K562 (cell line): ENCODE results near the gene PABPC3. TPM values are rescaled to one million over a fixed set of nuclear protein-coding genes. Genes with fewer than 3 reads are reported as not detected.

Experiments
- ATAC-seq: fragments of 200-7000 bp; cut with Tn5 transposase; 3 replicates; pipeline ENCODE4 v1.9.1; 2020; ENCODE audit warnings: moderate library complexity
- BruUV-seq: library from RNA; stranded (reverse); fragments of 400-500 nt; replicated peaks from 2 replicates; lab custom pipeline; 2021; lab: Mats Ljungman, UMichigan
- CTCF ChIA-PET: fragments of 300-600 bp; formaldehyde crosslinking; extraction: SDS; loops from one replicate; lab custom pipeline; 2021; ENCODE audit warnings: low intra/inter-chr PET ratio; lab: Yijun Ruan, JAX
- POLR2A ChIA-PET: fragments of 300-600, 350-650 bp; sonication (Branson Sonifier 250); formaldehyde crosslinking; extraction: SDS; loops from one replicate; lab custom pipeline; 2021; ENCODE audit warnings: antibody characterized with exemption, inconsistent platforms; lab: Yijun Ruan, JAX
- DNase-seq, 4 experiments: peaks; one replicate each; pipeline versions ENCODE4 v3.0.0 to v3.0.0-alpha.2; 2011 to 2018; ENCODE audit warnings: low spot score in 3 of 4, mixed read lengths in 3 of 4; ENCODE audit errors: extremely low read depth in 1 of 4
- FAIRE-seq: peaks from 2 replicates; lab custom pipeline; 2011; peaks lifted over from hg19 to GRCh38; lab: Jason Lieb, UNC
- H2AFZ ChIP-seq: 2 replicates; pipeline ENCODE4 v1.6.0; 2011; ENCODE audit warnings: low read depth, low read length, control low read depth, inconsistent platforms
- H3K27ac ChIP-seq: fragments of 200-600 bp; 3 replicates; pipeline ENCODE4 v1.8.0; 2011; ENCODE audit warnings: low read depth, mild to moderate bottlenecking, control low read depth, inconsistent platforms, low read length, moderate library complexity, mixed read lengths; ENCODE audit errors: extremely low read depth
- H3K27me3 ChIP-seq, 2 experiments: fragments of 300-600 bp in 1 of 2; 2 replicates in 1 of 2; 3 replicates in 1 of 2; pipeline versions ENCODE4 v1.6.0 to v1.8.0; 2011; ENCODE audit warnings: inconsistent platforms in 2 of 2, low read length in 2 of 2, mild to moderate bottlenecking in 1 of 2, mixed read lengths in 1 of 2, moderate library complexity in 1 of 2; ENCODE audit not compliant: control insufficient read depth in 2 of 2, insufficient read depth in 2 of 2
- H3K36me3 ChIP-seq: fragments of 300-600 bp; 3 replicates; pipeline ENCODE4 v1.8.0; 2011; ENCODE audit warnings: mild to moderate bottlenecking, low read length, inconsistent platforms; ENCODE audit not compliant: control insufficient read depth, insufficient read depth
- H3K4me1 ChIP-seq, 2 experiments: fragments of 200-600 bp in 1 of 2; replicated peaks in 1 of 2; 2 replicates in 1 of 2; 3 replicates in 1 of 2; pipeline versions ENCODE4 v1.5.1 to v1.8.0; 2011; ENCODE audit warnings: inconsistent platforms in 2 of 2, low read length in 2 of 2, mild to moderate bottlenecking in 1 of 2, mixed read lengths in 1 of 2, moderate library complexity in 1 of 2; ENCODE audit not compliant: control insufficient read depth in 2 of 2, insufficient read depth in 2 of 2
- H3K4me2 ChIP-seq: 2 replicates; pipeline ENCODE4 v1.6.1; 2011; ENCODE audit warnings: low read length, control low read depth, inconsistent platforms, mixed read lengths; ENCODE audit not compliant: insufficient read depth
- H3K4me3 ChIP-seq: fragments of 200-600 bp; sonication (generic), shearing (Covaris generic); 2 replicates; pipeline ENCODE4 v1.5.1; 2016; ENCODE audit warnings: control low read depth, inconsistent platforms
- H3K79me2 ChIP-seq: fragments of 200-600 bp; 3 replicates; pipeline ENCODE4 v1.8.0; 2011; ENCODE audit warnings: low read length, inconsistent platforms; ENCODE audit not compliant: control insufficient read depth, insufficient read depth
- H3K9ac ChIP-seq, 2 experiments: 2 replicates each; pipeline versions ENCODE4 v1.6.0 to v1.6.1; 2011; ENCODE audit warnings: low read depth in 2 of 2, low read length in 2 of 2, control low read depth in 1 of 2, inconsistent platforms in 1 of 2, mild to moderate bottlenecking in 1 of 2, mixed read lengths in 1 of 2; ENCODE audit not compliant: insufficient read depth in 1 of 2
- H3K9me1 ChIP-seq: one replicate; pipeline ENCODE4 v1.6.0; 2011; ENCODE audit warnings: inconsistent platforms, mild to moderate bottlenecking, low read length, moderate library complexity; ENCODE audit not compliant: control insufficient read depth, insufficient read depth
- H3K9me3 ChIP-seq: replicated peaks from 2 replicates; pipeline ENCODE4 v1.5.1; 2011; ENCODE audit warnings: low read depth, low read length, inconsistent platforms; ENCODE audit not compliant: control insufficient read depth, insufficient read depth
- H4K20me1 ChIP-seq: replicated peaks from 2 replicates; pipeline ENCODE4 v1.6.1; 2011; ENCODE audit warnings: low read length, inconsistent platforms, mixed read lengths; ENCODE audit not compliant: control insufficient read depth, insufficient read depth
- HSF4 ChIP-seq: fragments of 250-450 bp; sonication (Bioruptor Pico); IDR thresholded peaks from 2 replicates; pipeline ENCODE4 v2.1.2; 2022; ENCODE audit warnings: mild to moderate bottlenecking, moderate library complexity, borderline replicate concordance
- KDM2B ChIP-seq: fragments of 250-450 bp; sonication (Bioruptor Pico); IDR thresholded peaks from 2 replicates; pipeline ENCODE4 v1.8.0; 2021; ENCODE audit warnings: mild to moderate bottlenecking, moderate library complexity
- RFX5 ChIP-seq: IDR thresholded peaks from 2 replicates; pipeline ENCODE4 v1.6.1; 2011; ENCODE audit warnings: low read depth, mild to moderate bottlenecking, improper control_type of control experiment, low read length
- SLC30A9 ChIP-seq: fragments of 250-450 bp; sonication (Bioruptor Pico); IDR thresholded peaks from 2 replicates; pipeline ENCODE4 v1.8.0; 2022; ENCODE audit warnings: mild to moderate bottlenecking, moderate library complexity
- SPI1 ChIP-seq: IDR thresholded peaks from 2 replicates; pipeline ENCODE4 v1.6.1; 2011; ENCODE audit warnings: low read depth, low read length, control low read depth, borderline replicate concordance
- TAF15 ChIP-seq: fragments of 200-400 bp; formaldehyde crosslinking; IDR thresholded peaks from 2 replicates; pipeline ENCODE4 v1.6.1; 2017; ENCODE audit warnings: mild to moderate bottlenecking, low read depth, low read length, moderate library complexity
- TSHZ1 ChIP-seq: fragments of 250-450 bp; sonication (Bioruptor Pico); IDR thresholded peaks from 2 replicates; pipeline ENCODE4 v1.4.0; 2020; ENCODE audit warnings: mild to moderate bottlenecking, moderate library complexity
- WGBS: fragments of 100-300 bp; shearing (Covaris generic); methylation state at CpG from one replicate; pipeline ENCODE4 v1.1.6; 2016; ENCODE audit warnings: low coverage, mixed read lengths; ENCODE audit not compliant: insufficient coverage; ENCODE audit errors: missing lambda C conversion rate; 5-methylcytosine and 5-hydroxymethylcytosine counted together
- in situ Hi-C: fragments of 300-500 bp; cut with MboI; formaldehyde crosslinking; loops from 4 replicates; pipeline ENCODE4 v1.15.0; 2018; ENCODE audit warnings: inconsistent platforms, mixed read lengths
- intact Hi-C: fragments of 100-400 bp; cut with micrococcal nuclease; formaldehyde crosslinking; loops from 2 replicates; pipeline ENCODE4 v1.14.2; 2022
- polyA plus RNA-seq, 8 experiments: library from polyadenylated mRNA; depleted of rRNA in 4 of 8; stranded (reverse) in 5 of 8; unstranded in 3 of 8; fragments of >200 nt; fragmentation: Nextera tagmentation in 2 of 8; fragmentation: Illumina TruSeq in 1 of 8; extraction: Ambion mirVana in 2 of 8; extraction: Trizol in 1 of 8; gene quantifications; 2 replicates each; pipeline versions ENCODE4 v1.2.1 to v1.2.3, GENCODE V29; 2011 to 2014; ENCODE audit warnings: inconsistent platforms in 1 of 8, missing spikeins in 1 of 8
- total RNA-seq, 7 experiments: library from RNA; depleted of rRNA in 6 of 7; stranded (reverse); fragments of >200 nt in 6 of 7; fragmentation: Illumina TruSeq in 2 of 7; extraction: Trizol in 2 of 7; gene quantifications; 2 replicates each; pipeline versions ENCODE4 v1.2.1 to v1.2.3, GENCODE V29; 2011 to 2021; ENCODE audit warnings: low replicate concordance in 1 of 7

The PABPC3 gene
- total and polyA plus RNA-seq, 9 of the 15 experiments (the other 6 are each of a cell fraction or from before 2014, with no cell fraction given), result 0.05 to 0.80 (median 0.25) TPM

- DNase-seq (no peak), FAIRE-seq (no peak), ATAC-seq (no peak)
- Histone ChIP-seq H3K4me1 (peaks cover 0 to 12% of the 10 kb centered on the region in 2 experiments; a peak in 3 of 5 replicates), H3K36me3 (no peaks in the 10 kb centered on the region), H3K4me3 (no peak overlapping the region), H3K9me1 (no peaks in the 10 kb centered on the region), H3K79me2 (no peaks in the 10 kb centered on the region), H3K27ac (no peak overlapping the region), H3K27me3 (peaks cover 5 to 27% of the 10 kb centered on the region in 2 experiments; a peak in 3 of 5 replicates), H3K9me3 (no peaks in the 10 kb centered on the region), H3K9ac (no peak overlapping the region), H2AFZ (no peak overlapping the region), H3K4me2 (no peak overlapping the region), H4K20me1 (no peaks in the 10 kb centered on the region)
- no peak for TF ChIP-seq TAF15
- no peak for TF ChIP-seq SLC30A9 (CRISPR knock-in tag)
- no peak for TF ChIP-seq RFX5
- no peak for TF ChIP-seq KDM2B
- no peak for TF ChIP-seq HSF4 (CRISPR knock-in tag)
- peak; percentile 27; the same call in 1 of the 2 replicates for TF ChIP-seq SPI1
- TF ChIP-seq TSHZ1 (CRISPR knock-in tag), result no peak
- POLR2A ChIA-PET, result no interaction called here
- CTCF ChIA-PET, result no interaction called here
- intact Hi-C loops, result loop anchor here (10.0 kb wide), 1 partner anchor 49 kb away; no protein-coding TSS in a partner anchor
- in situ Hi-C loops, result no loop called here
- BruUV-seq, result no TSS peak
- WGBS, result 3% methylated on average over 8 of the region's 8 CpGs
Observed at GRCh38 chr13:25065974-25066770, 29.8 kb upstream of the PABPC3 start.
